Kidney epithelial cell (primary cell): ENCODE data around the gene KCNK6. TPM values are rescaled to one million over a fixed set of nuclear protein-coding genes. Genes with fewer than 3 reads are reported as not detected.

Source experiments
- DNase-seq: peaks from one replicate; pipeline ENCODE4 v3.0.0-alpha.2; 2010; ENCODE audit warnings: low read depth
- H3K27me3 ChIP-seq: 2 replicates; pipeline ENCODE4 v1.6.0; 2011; ENCODE audit warnings: low read length; ENCODE audit not compliant: control insufficient read depth, insufficient read depth
- H3K36me3 ChIP-seq: 2 replicates; pipeline ENCODE4 v1.5.1; 2011; ENCODE audit warnings: low read length; ENCODE audit not compliant: control insufficient read depth, insufficient read depth
- H3K4me3 ChIP-seq: 2 replicates; pipeline ENCODE4 v1.5.1; 2011; ENCODE audit warnings: low read depth, mild to moderate bottlenecking, control low read depth, low read length
- total RNA-seq: library from RNA; depleted of rRNA; stranded (reverse); fragments of >200 nt; gene quantifications from 2 replicates; pipeline ENCODE4 v1.2.3, GENCODE V29; 2015
- TF ChIP-seq, protein P1 (sequence below): IDR thresholded peaks from 2 replicates; pipeline ENCODE4 v1.5.1; 2011; ENCODE audit warnings: mild to moderate bottlenecking, moderate library complexity, low read length, control low read depth, inconsistent platforms; ENCODE audit not compliant: insufficient read depth, poor library complexity, severe bottlenecking

The KCNK6 gene
- total RNA-seq, 1 donor from 2014 or later: 3.6 TPM

DNA sequence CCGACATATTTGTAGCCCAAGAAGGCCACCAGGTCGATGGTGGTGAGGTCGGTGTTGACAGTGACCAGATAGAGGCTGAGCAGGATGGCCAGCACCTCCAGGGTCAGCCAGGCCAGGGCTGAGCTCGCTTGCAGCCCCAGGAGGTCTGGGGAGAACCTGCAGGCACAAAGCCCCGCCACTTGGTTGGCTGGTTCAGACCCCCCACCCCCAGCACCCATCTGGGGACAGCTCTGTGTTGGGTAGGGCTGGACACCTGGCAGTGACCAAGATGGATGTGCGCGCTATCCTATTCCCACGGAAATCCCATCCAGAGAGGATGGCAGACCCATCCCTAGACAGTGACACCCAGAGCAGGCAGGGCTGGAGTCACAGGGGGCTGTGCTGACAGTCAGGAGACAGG, 12.0 kb upstream of the KCNK6 start:
- no peaks in the 10 kb centered on the region for H3K27me3 ChIP-seq
- no peak overlapping the region for H3K4me3 ChIP-seq
- TF ChIP-seq, protein P1, sequence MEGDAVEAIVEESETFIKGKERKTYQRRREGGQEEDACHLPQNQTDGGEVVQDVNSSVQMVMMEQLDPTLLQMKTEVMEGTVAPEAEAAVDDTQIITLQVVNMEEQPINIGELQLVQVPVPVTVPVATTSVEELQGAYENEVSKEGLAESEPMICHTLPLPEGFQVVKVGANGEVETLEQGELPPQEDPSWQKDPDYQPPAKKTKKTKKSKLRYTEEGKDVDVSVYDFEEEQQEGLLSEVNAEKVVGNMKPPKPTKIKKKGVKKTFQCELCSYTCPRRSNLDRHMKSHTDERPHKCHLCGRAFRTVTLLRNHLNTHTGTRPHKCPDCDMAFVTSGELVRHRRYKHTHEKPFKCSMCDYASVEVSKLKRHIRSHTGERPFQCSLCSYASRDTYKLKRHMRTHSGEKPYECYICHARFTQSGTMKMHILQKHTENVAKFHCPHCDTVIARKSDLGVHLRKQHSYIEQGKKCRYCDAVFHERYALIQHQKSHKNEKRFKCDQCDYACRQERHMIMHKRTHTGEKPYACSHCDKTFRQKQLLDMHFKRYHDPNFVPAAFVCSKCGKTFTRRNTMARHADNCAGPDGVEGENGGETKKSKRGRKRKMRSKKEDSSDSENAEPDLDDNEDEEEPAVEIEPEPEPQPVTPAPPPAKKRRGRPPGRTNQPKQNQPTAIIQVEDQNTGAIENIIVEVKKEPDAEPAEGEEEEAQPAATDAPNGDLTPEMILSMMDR: no peak
- no peak for DNase-seq
- H3K36me3 ChIP-seq: no peaks in the 10 kb centered on the region

DNA sequence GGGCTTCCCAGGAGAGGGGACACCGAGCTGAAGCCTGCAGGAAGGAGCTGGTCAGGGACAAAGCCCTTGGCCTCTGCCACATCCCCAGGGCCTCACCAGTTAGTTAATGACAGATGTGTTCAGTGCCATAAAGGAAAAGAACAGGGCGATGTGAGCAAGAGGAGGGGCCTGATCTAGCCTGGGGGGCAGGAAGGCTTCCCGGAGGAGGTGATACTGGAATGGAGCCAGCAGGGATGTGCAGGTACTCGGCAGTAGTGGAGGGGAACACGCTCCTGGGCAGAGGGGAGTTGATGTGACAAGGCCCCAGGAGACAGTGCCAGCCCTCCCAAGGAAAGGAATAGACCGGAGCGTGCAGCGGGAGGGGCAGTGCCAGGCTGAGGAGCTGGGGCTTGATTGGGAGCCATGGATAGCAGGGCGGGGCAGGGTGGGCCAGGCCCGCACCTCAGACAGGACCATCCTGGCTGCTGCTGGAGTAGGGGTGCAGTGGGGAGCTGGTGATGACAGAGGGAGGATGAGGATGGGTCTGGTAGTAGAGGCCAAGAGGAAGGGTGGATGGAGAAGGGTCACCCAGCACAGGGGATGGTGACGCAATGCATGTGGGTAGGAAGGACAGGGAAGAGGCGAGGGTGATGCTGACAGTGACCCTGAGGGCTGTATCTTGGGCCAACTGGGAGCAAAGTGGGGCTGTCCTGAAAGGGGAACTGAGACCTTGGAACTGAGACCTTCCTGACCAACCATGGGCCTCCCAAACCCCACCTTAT, 11.5 kb upstream of the KCNK6 start:
- Histone ChIP-seq H3K36me3 (no peaks in the 10 kb centered on the region), H3K4me3 (no peak overlapping the region), H3K27me3 (no peaks in the 10 kb centered on the region)
- no peak for DNase-seq
- TF ChIP-seq, protein P1: no peak

DNA sequence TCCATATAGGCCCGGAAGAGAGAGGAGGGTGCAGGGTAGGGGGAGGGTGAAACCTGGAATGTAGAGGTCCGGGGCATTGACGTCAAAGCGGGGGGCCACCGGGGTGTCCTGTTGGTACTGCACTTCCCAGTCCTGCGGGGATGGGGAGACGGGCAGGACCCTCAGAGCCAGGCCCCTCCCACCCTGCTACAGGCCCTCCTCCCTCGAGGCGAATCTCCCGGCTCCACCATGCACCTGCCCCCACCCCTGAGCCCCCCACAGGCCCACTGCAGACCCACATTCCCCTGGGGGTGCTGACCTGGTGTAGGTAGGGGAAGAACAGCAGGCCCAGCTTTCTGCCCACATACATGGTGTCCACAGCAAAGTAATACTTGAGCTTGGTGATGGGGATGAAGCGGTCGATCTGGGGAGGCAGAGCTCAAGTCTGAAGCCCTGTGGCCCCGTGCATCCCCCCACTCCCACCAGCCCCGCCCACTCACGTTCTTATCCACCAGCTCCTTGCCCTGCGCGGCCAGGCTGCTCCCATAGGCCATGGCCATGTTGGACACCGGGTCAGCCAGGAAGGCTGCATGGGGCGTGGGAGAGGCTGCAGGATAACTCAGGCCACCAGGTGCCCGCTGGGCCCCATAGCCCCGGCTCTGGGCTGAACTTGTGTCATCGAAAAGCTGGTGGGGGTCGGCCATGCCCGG, 10.6 kb upstream of the KCNK6 start:
- no peak for DNase-seq
- Histone ChIP-seq H3K4me3 (no peak overlapping the region), H3K36me3 (no peaks in the 10 kb centered on the region), H3K27me3 (no peaks in the 10 kb centered on the region)
- TF ChIP-seq, protein P1: no peak

DNA sequence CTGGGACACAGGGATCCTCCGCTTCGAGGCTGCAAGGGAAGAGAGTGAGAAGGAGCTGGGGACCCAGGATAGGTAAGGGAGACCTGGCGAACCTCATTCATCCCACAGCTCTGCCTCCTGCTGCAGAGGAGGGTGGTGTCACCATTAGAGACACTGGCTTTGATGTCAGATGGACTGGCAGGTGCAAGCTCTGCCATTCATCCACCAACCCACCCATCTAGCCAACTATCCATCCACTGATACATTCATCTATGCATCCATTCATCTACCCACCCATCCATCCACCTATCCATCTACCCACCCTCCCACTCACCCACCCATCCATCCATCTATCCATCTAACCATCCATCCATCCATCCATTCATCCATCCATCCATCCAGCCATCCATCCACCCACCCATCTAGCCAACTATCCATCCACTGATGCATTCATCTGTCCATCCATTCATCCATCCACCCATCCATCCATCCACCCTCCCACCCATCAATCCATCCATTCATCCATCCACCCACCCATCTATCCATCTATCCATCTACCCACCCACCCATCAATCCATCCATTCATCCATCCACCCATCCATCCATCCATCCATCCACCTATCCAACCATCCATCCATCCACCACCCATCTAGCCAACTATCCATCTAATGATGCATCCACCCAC, 9.9 kb upstream of the KCNK6 start:
- TF ChIP-seq, protein P1: no peak

DNA sequence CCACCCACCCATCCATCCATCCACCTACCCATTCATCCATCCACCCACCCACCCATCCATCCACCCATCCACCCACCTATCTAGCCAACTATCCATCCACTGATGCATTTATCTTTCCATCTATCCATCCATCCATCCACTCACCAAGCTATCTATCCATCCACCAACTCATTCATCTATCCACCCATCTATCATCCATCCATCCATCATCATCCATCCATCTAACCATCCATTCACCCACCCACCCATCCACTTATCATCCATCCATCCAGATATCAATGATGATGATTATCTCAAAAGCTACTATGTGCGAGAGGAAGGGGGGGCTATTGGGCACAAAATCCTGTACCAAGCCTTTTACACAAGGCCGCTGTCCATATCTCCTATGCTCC, 9.4 kb upstream of the KCNK6 start:
- H3K27me3 ChIP-seq: no peaks in the 10 kb centered on the region
- TF ChIP-seq, protein P1: no peak
- no peaks in the 10 kb centered on the region for H3K36me3 ChIP-seq
- H3K4me3 ChIP-seq: no peak overlapping the region
- no peak for DNase-seq

More for the DNA sequence above, 9.9 kb upstream of the KCNK6 start:
- DNase-seq: no peak
- H3K36me3 ChIP-seq: no peaks in the 10 kb centered on the region
- H3K27me3 ChIP-seq: no peaks in the 10 kb centered on the region
- no peak overlapping the region for H3K4me3 ChIP-seq
